Neural crest cell (in vitro differentiated cells): ENCODE results near the gene PTK6. TPM values are rescaled to one million over a fixed set of nuclear protein-coding genes. Genes with fewer than 3 reads are reported as not detected.
"Not testable (repeated sequence)": the region's sequence is repeated elsewhere in the genome, so short reads cannot be mapped to it uniquely, and the experiment has no call there.

ENCODE experiments used
- DNase-seq: peaks from one replicate; pipeline ENCODE4 v3.0.0; 2021; ENCODE audit warnings: low read depth, mixed read lengths, low spot score
- H3K27ac Mint-ChIP-seq: one replicate; pipeline ENCODE4 v1.8.0; 2021; ENCODE audit warnings: mild to moderate bottlenecking, mixed read lengths; ENCODE audit not compliant: unreplicated experiment
- H3K27me3 Mint-ChIP-seq: 2 replicates; pipeline ENCODE4 v1.8.0; 2021; ENCODE audit warnings: low read depth, mild to moderate bottlenecking, mixed read lengths
- H3K36me3 Mint-ChIP-seq: 2 replicates; pipeline ENCODE4 v1.8.0; 2021; ENCODE audit warnings: low read depth, mild to moderate bottlenecking, mixed read lengths
- H3K4me1 Mint-ChIP-seq: 2 replicates; pipeline ENCODE4 v1.8.0; 2021; ENCODE audit warnings: mixed read lengths
- H3K4me3 Mint-ChIP-seq: one replicate; pipeline ENCODE4 v1.8.0; 2021; ENCODE audit warnings: mild to moderate bottlenecking, mixed read lengths
- H3K9me3 Mint-ChIP-seq: 2 replicates; pipeline ENCODE4 v1.8.0; 2021; ENCODE audit warnings: mixed read lengths
- CTCF ChIP-seq: fragments of 200-600 bp; sonication (generic); conservative IDR thresholded peaks from 2 replicates; pipeline ENCODE4 v1.5.0; 2021; ENCODE audit warnings: antibody characterized with exemption, mild to moderate bottlenecking
- total RNA-seq: library from RNA; stranded (reverse); gene quantifications from 2 replicates; pipeline ENCODE4 v1.2.1, GENCODE V29; 2021

Gene PTK6
- total RNA-seq, 1 donor from 2014 or later: not detected

GRCh38 chr20:63484651-63485403, 52.3 kb downstream of the PTK6 start:
- H3K36me3 Mint-ChIP-seq: no peaks in the 10 kb centered on the region
- H3K27ac Mint-ChIP-seq: no peak overlapping the region
- no peak for DNase-seq
- TF ChIP-seq CTCF: no peak
- H3K27me3 Mint-ChIP-seq: peaks cover 38% of the 10 kb centered on the region
- H3K9me3 Mint-ChIP-seq: no peaks in the 10 kb centered on the region
- no peaks in the 10 kb centered on the region for H3K4me1 Mint-ChIP-seq
- no peak overlapping the region for H3K4me3 Mint-ChIP-seq

GRCh38 chr20:63484236-63484635, 52.9 kb downstream of the PTK6 start:
- TF ChIP-seq CTCF: no peak
- Mint-ChIP-seq H3K9me3 (no peaks in the 10 kb centered on the region), H3K4me3 (no peak overlapping the region), H3K27ac (no peak overlapping the region), H3K27me3 (peaks cover 32% of the 10 kb centered on the region), H3K36me3 (no peaks in the 10 kb centered on the region), H3K4me1 (no peaks in the 10 kb centered on the region)
- DNase-seq: no peak

DNA sequence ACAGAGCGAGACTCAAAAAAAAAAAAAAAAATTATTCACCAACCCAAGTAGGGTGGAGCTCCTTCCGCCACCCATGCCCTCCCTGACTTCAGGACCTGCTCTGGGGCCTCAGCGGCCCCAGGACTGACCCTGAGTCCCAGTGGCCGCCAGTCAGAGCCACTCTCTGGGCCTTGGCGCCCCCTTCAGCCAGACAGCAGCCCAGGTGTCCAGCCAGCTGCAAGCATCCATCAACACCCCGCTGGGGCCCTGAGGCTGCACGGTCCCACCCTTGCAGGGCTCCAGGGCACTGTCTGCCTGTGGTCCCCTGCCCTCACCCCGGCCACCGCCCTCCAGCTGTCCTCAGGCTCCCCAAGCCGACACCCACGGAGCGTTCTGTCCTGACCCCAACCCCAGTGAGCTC, 53.3 kb downstream of the PTK6 start:
- Mint-ChIP-seq H3K4me3 (no peak overlapping the region), H3K9me3 (no peaks in the 10 kb centered on the region), H3K4me1 (no peaks in the 10 kb centered on the region), H3K27me3 (peaks cover 28% of the 10 kb centered on the region), H3K36me3 (no peaks in the 10 kb centered on the region), H3K27ac (no peak overlapping the region)
- DNase-seq: no peak
- no peak for TF ChIP-seq CTCF

DNA sequence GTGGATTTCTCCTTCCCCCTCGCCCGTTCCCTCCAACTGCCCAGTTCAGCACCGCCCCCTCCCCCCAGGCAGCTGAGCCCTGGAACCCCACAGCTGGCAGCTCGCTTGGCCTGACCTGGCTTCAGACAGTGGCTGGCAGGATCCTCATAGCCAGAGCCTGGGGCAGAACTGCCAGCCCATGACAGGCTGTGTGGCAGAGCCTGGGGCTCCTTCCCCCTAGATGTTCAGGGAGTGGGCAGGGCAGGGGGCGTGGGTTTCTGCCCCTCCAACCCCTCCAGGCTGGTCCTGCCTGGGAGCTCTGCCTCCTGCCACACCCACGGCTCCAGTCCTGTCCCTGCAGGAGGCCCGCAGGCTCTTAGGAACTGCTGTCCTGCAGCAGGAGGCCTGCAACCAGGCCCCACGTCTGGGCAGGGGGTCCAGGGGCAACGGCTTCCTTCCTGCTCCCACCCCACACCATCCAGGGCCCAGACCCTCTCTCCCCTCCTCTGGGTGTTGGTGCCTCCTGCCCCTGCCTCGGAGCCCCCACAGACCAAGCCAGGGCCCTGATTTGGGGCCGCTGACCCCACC, 55.1 kb downstream of the PTK6 start:
- no peak overlapping the region for H3K4me3 Mint-ChIP-seq
- H3K4me1 Mint-ChIP-seq: no peaks in the 10 kb centered on the region
- no peak for DNase-seq
- TF ChIP-seq CTCF: no peak
- no peaks in the 10 kb centered on the region for H3K9me3 Mint-ChIP-seq
- no peak overlapping the region for H3K27ac Mint-ChIP-seq
- peaks cover 26% of the 10 kb centered on the region for H3K27me3 Mint-ChIP-seq
- no peaks in the 10 kb centered on the region for H3K36me3 Mint-ChIP-seq

DNA sequence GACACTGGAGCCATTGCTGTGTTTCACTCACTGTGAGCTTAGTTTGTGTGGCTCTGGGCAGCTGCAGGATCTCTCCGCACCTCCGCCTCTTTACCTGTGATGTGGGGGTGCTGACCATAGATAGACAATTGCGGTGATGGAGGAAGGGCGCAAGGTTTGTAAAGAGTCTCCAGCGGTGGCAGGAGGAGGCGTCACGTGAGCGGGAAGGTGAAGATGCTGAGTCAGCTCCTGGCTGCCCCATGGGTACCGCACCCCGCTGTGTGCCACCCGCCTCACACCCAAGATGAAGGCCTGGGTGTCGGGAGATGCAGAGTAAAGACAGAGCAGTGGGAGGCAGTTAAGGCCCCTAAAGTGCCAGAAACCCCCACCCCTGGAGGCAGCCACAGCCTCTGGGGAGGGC, 55.7 kb downstream of the PTK6 start:
- Mint-ChIP-seq H3K4me3 (no peak overlapping the region), H3K27me3 (peaks cover 29% of the 10 kb centered on the region), H3K4me1 (no peaks in the 10 kb centered on the region), H3K27ac (no peak overlapping the region), H3K36me3 (no peaks in the 10 kb centered on the region), H3K9me3 (no peaks in the 10 kb centered on the region)
- TF ChIP-seq CTCF: no peak
- DNase-seq: no peak

DNA sequence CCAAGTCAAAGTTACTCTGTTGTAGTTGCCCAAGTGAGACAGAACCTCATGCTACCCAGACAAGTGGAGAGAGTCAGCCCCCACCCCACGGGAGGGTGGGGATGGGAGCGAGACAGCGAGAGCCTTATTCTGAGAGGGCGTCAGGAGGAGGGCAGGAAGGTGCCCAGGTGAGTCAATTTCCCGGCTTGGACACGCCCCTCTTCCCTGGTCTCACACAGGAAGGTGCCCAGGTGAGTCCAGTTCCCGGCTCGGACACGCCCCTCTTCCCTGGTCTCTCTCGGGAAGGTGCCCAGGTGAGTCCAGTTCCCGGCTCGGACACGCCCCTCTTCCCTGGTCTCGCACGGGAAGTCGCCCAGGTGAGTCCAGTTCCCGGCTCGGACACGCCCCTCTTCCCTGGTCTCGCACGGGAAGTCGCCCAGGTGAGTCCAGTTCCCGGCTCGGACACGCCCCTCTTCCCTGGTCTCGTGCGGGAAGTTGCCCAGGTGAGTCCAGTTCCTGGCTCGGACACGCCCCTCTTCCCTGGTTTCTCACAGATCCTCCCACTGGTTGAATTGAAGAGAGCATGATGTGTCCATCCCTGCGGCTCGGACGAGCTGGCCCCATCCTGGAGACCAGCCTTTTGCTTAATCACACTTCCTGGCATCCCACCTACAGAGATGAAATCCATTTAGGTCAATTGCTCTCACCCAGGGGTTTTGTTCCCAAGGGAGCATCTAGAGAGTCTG, 57.3 kb downstream of the PTK6 start:
- not testable (repeated sequence) for DNase-seq, H3K4me3 Mint-ChIP-seq, H3K36me3 Mint-ChIP-seq, H3K27ac Mint-ChIP-seq, H3K9me3 Mint-ChIP-seq, H3K4me1 Mint-ChIP-seq
- peaks cover 36% of the 10 kb centered on the region for H3K27me3 Mint-ChIP-seq
